ENCODE results near the gene HK3. TPM values are rescaled to one million over a fixed set of nuclear protein-coding genes. Genes with fewer than 3 reads are reported as not detected.

HK3 gene
- total and polyA plus RNA-seq, 2 of the 8 experiments (the other 6 are each of a cell fraction or from before 2014, with no cell fraction given) = not detected

DNA sequence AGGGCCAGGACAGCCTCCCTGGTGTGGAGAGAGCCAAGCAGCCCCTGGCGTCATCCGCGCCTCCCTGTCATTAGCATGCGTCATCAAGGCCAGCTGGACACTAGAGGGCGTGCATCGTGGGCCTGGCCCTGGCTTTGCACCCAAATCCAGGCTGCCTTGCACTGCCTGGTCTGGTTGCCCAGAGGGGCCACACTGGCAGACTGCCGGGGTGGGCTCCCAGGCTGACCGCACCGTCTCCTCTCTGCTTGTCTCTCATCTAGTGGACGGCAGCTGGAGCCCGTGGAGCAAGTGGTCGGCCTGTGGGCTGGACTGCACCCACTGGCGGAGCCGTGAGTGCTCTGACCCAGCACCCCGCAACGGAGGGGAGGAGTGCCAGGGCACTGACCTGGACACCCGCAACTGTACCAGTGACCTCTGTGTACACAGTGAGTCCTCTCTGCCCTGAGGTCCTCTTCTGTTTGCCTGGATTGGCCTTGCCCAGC lies 29.0 kb downstream of the HK3 start:
- FAIRE-seq = peak; percentile 52
- POLR2A ChIA-PET (ENCODE audit: partially characterized antibody) = interaction anchor here (0.7 to 1.1 kb wide), 2 partner anchors 173 to 209 kb away, joined by 3 read pairs; no protein-coding TSS in a partner anchor
- TF ChIP-seq POLR2AphosphoS5 (IDR thresholded peaks at IDR 0.05; ENCODE audit: low read depth, low read length) = no peak
- no peak for TF ChIP-seq PHF8 (conservative IDR thresholded peaks at IDR 0.05; ENCODE audit: low read depth, low read length)
- TF ChIP-seq, protein P1, sequence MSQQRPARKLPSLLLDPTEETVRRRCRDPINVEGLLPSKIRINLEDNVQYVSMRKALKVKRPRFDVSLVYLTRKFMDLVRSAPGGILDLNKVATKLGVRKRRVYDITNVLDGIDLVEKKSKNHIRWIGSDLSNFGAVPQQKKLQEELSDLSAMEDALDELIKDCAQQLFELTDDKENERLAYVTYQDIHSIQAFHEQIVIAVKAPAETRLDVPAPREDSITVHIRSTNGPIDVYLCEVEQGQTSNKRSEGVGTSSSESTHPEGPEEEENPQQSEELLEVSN (IDR thresholded peaks at IDR 0.05) = no peak
- peak; percentile 80 for TF ChIP-seq JUND (IDR thresholded peaks at IDR 0.05; ENCODE audit: low read length)
- no peak for TF ChIP-seq TAF1 (IDR thresholded peaks at IDR 0.05; ENCODE audit: low read depth, low read length)
- TF ChIP-seq, protein P2, sequence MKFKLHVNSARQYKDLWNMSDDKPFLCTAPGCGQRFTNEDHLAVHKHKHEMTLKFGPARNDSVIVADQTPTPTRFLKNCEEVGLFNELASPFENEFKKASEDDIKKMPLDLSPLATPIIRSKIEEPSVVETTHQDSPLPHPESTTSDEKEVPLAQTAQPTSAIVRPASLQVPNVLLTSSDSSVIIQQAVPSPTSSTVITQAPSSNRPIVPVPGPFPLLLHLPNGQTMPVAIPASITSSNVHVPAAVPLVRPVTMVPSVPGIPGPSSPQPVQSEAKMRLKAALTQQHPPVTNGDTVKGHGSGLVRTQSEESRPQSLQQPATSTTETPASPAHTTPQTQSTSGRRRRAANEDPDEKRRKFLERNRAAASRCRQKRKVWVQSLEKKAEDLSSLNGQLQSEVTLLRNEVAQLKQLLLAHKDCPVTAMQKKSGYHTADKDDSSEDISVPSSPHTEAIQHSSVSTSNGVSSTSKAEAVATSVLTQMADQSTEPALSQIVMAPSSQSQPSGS (IDR thresholded peaks at IDR 0.05; ENCODE audit: low read length) = no peak
- TF ChIP-seq ZNF274 (IDR thresholded peaks at IDR 0.05; ENCODE audit: borderline replicate concordance, extremely low read depth, low read length) = no peak
- no peak for TF ChIP-seq YY1 (IDR thresholded peaks at IDR 0.05; ENCODE audit: low read depth, low read length)
- TF ChIP-seq RFX5 (IDR thresholded peaks at IDR 0.05; ENCODE audit: borderline replicate concordance, low read depth, low read length) = no peak
- TF ChIP-seq NRF1 (IDR thresholded peaks at IDR 0.05; ENCODE audit: low read depth, low read length) = no peak
- no peak for TF ChIP-seq MAFK (IDR thresholded peaks at IDR 0.05; ENCODE audit: low read depth, low read length)
- TF ChIP-seq SRF (IDR thresholded peaks at IDR 0.05; ENCODE audit: low read depth, low read length) = no peak

More for the DNA sequence above, 29.0 kb downstream of the HK3 start:
- H3K23ac ChIP-seq (ENCODE audit: insufficient read length) = no peak overlapping the region
- H3K4me2 ChIP-seq (ENCODE audit: insufficient read depth in 1 of 2, low read depth in 2 of 2, low read length in 2 of 2) = no peak overlapping the region
- H2BK20ac ChIP-seq (ENCODE audit: low read length) = no peak overlapping the region; the same call in 1 of the 2 replicates
- no peaks in the 10 kb centered on the region for H3K27me3 ChIP-seq (replicated peaks in 1 of 4; ENCODE audit: control insufficient read depth in 3 of 4, extremely low read depth in 1 of 4, insufficient read depth in 3 of 4, low read length in 3 of 4)
- no peaks in the 10 kb centered on the region for H4K20me1 ChIP-seq (replicated peaks in 1 of 2; ENCODE audit: control insufficient read depth in 1 of 2, insufficient read depth in 2 of 2, low read length in 2 of 2)
- peak overlapping the region; percentile 50; the same call in 1 of the 2 replicates for H2BK12ac ChIP-seq (ENCODE audit: low read depth, low read length)
- DNase-seq (ENCODE audit: low read depth in 1 of 2, low spot score in 2 of 2) = peak; percentile 21 to 84
- H3K79me1 ChIP-seq (ENCODE audit: low read depth, low read length) = no peaks in the 10 kb centered on the region
- no peak overlapping the region for H3K56ac ChIP-seq (replicated peaks; ENCODE audit: insufficient read length, low read depth, low read length)
- peak overlapping the region; percentile 71; the same call in 1 of the 2 replicates for H3K18ac ChIP-seq (ENCODE audit: extremely low read depth, low read length)
- CTCF ChIA-PET (ENCODE audit: partially characterized antibody) = interaction anchor here (0.6 to 2.9 kb wide), 24 partner anchors 9 to 220 kb away, joined by 3 to 34 read pairs (median 4); partner anchors contain the start of genes FGFR4 and HK3
- H4K5ac ChIP-seq (ENCODE audit: insufficient read length, low read depth, low read length) = no peak overlapping the region
- H4K8ac ChIP-seq (ENCODE audit: extremely low read depth, insufficient read depth, low read length) = no peak overlapping the region
- no peak overlapping the region for H3K4ac ChIP-seq (replicated peaks; ENCODE audit: insufficient read length, low read depth, low read length)
- H3K9me3 ChIP-seq (ENCODE audit: insufficient read depth in 2 of 2, low read depth in 1 of 2, low read length in 1 of 2) = no peaks in the 10 kb centered on the region
- peak overlapping the region; percentile 60; the same call in 1 of the 2 replicates for H2BK5ac ChIP-seq (ENCODE audit: low read depth, low read length)
- H3K79me2 ChIP-seq (ENCODE audit: control insufficient read depth in 1 of 2, insufficient read depth in 2 of 2, low read length in 2 of 2) = no peaks in the 10 kb centered on the region
- H2AK5ac ChIP-seq (ENCODE audit: low read depth, low read length) = no peak overlapping the region
- H4K91ac ChIP-seq (replicated peaks; ENCODE audit: insufficient read length, low read length) = peak overlapping the region; percentile 73
- H3K23me2 ChIP-seq (ENCODE audit: low read depth, low read length) = no peaks in the 10 kb centered on the region
- H2BK15ac ChIP-seq (ENCODE audit: low read length) = no peak overlapping the region
- H3K4me3 ChIP-seq (ENCODE audit: extremely low read depth in 1 of 4, insufficient read depth in 2 of 4, low read depth in 3 of 4, low read length in 4 of 4) = no peak overlapping the region
- 69% methylated on average over 16 of the region's 17 CpGs; no CpG with 5 or more reads in 1 of the 2 experiments for WGBS, 2 experiments (ENCODE audit: extremely low coverage in 1 of 2, insufficient coverage in 1 of 2, insufficient read length in 1 of 2, insufficient replicate concordance in 2 of 2, low coverage in 1 of 2, low lambda C conversion rate in 2 of 2, missing lambda C conversion rate in 1 of 2)
- no peak overlapping the region for H2BK120ac ChIP-seq (replicated peaks; ENCODE audit: low read depth, low read length)
- H3K4me1 ChIP-seq (replicated peaks in 1 of 4; ENCODE audit: control insufficient read depth in 3 of 4, insufficient read depth in 4 of 4, low read length in 3 of 4) = peaks cover 0 to 15% (median 5%) of the 10 kb centered on the region in 4 experiments; a peak in 6 of 7 replicates
- H2AFZ ChIP-seq (ENCODE audit: low read length) = no peak overlapping the region
- H3K27ac ChIP-seq (ENCODE audit: low read depth, low read length) = no peak overlapping the region
- no peak overlapping the region for H3K14ac ChIP-seq (ENCODE audit: insufficient read length)
- no peak overlapping the region for H3K9ac ChIP-seq (replicated peaks in 1 of 4; ENCODE audit: extremely low read depth in 1 of 4, low read depth in 3 of 4, low read length in 3 of 4)
- no peaks in the 10 kb centered on the region for H3K36me3 ChIP-seq (ENCODE audit: control insufficient read depth in 2 of 4, insufficient read depth in 4 of 4, low read length in 3 of 4)

Data from H1 (cell line).